Panc1 (cell line): ENCODE data around the gene FKBP2.

Source experiments
- POLR2AphosphoS5 ChIP-seq: IDR thresholded peaks from 2 replicates; pipeline ENCODE4 v1.6.1; 2012; ENCODE audit warnings: mild to moderate bottlenecking, low read depth, low read length, moderate library complexity
- SIN3A ChIP-seq: IDR thresholded peaks from 2 replicates; pipeline ENCODE4 v1.6.1; 2012; ENCODE audit warnings: low read depth, mild to moderate bottlenecking, low read length, moderate library complexity, borderline replicate concordance; ENCODE audit not compliant: insufficient read depth
- TCF7L2 ChIP-seq: IDR thresholded peaks from 2 replicates; pipeline ENCODE4 v1.6.1; 2011; ENCODE audit warnings: mild to moderate bottlenecking, low read depth, low read length, inconsistent platforms
- TF ChIP-seq, protein P1 (sequence below): fragments of 450-650 bp; IDR thresholded peaks from 2 replicates; pipeline ENCODE4 v1.5.1; 2017; ENCODE audit warnings: mild to moderate bottlenecking
- TF ChIP-seq, protein P2 (sequence below), 2 experiments: IDR thresholded peaks; 2 replicates each; pipeline ENCODE4 v1.6.1; 2011 to 2012; ENCODE audit warnings: low read depth in 2 of 2, control low read depth in 1 of 2, low read length in 1 of 2, mild to moderate bottlenecking in 1 of 2, moderate library complexity in 1 of 2; ENCODE audit not compliant: insufficient read depth in 1 of 2

DNA sequence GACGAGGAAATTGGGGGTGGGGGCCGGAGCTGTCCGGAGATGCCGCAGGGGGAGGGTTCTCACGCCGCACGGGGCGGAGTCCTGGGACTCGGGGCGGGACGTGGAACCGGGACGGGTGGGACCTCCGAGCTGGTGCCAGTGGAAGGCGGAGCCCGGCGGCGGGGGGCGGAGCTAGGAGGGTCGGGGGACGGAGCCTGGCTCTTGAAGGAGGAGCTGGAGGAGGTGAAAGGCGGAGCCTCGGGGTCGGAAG is 271 bp downstream of the FKBP2 start:
- TF ChIP-seq, protein P1, sequence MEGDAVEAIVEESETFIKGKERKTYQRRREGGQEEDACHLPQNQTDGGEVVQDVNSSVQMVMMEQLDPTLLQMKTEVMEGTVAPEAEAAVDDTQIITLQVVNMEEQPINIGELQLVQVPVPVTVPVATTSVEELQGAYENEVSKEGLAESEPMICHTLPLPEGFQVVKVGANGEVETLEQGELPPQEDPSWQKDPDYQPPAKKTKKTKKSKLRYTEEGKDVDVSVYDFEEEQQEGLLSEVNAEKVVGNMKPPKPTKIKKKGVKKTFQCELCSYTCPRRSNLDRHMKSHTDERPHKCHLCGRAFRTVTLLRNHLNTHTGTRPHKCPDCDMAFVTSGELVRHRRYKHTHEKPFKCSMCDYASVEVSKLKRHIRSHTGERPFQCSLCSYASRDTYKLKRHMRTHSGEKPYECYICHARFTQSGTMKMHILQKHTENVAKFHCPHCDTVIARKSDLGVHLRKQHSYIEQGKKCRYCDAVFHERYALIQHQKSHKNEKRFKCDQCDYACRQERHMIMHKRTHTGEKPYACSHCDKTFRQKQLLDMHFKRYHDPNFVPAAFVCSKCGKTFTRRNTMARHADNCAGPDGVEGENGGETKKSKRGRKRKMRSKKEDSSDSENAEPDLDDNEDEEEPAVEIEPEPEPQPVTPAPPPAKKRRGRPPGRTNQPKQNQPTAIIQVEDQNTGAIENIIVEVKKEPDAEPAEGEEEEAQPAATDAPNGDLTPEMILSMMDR = no peak
- TF ChIP-seq POLR2AphosphoS5 (no peak), SIN3A (no peak), TCF7L2 (no peak)
- TF ChIP-seq, protein P2, sequence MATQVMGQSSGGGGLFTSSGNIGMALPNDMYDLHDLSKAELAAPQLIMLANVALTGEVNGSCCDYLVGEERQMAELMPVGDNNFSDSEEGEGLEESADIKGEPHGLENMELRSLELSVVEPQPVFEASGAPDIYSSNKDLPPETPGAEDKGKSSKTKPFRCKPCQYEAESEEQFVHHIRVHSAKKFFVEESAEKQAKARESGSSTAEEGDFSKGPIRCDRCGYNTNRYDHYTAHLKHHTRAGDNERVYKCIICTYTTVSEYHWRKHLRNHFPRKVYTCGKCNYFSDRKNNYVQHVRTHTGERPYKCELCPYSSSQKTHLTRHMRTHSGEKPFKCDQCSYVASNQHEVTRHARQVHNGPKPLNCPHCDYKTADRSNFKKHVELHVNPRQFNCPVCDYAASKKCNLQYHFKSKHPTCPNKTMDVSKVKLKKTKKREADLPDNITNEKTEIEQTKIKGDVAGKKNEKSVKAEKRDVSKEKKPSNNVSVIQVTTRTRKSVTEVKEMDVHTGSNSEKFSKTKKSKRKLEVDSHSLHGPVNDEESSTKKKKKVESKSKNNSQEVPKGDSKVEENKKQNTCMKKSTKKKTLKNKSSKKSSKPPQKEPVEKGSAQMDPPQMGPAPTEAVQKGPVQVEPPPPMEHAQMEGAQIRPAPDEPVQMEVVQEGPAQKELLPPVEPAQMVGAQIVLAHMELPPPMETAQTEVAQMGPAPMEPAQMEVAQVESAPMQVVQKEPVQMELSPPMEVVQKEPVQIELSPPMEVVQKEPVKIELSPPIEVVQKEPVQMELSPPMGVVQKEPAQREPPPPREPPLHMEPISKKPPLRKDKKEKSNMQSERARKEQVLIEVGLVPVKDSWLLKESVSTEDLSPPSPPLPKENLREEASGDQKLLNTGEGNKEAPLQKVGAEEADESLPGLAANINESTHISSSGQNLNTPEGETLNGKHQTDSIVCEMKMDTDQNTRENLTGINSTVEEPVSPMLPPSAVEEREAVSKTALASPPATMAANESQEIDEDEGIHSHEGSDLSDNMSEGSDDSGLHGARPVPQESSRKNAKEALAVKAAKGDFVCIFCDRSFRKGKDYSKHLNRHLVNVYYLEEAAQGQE (IDR thresholded peaks at IDR 0.05; ENCODE audit: insufficient read depth in 1 of 2, low read depth in 2 of 2, low read length in 1 of 2) = no peak
